ENCODE data around the gene TEF. TPM values are rescaled to one million over a fixed set of nuclear protein-coding genes. Genes with fewer than 3 reads are reported as not detected.
A peak's percentile ranks its signal among the peaks of the same experiment; 100 is the strongest.
"Not testable (repeated sequence)": the region's sequence is repeated elsewhere in the genome, so short reads cannot be mapped to it uniquely, and the experiment has no call there.

The TEF gene
- total RNA-seq, 2 experiments from 2014 or later: 1.7 to 1.9 TPM

- no peaks in the 10 kb centered on the region for H3K9me3 Mint-ChIP-seq
- CTCF ChIA-PET: interaction anchor here (0.6 to 1.5 kb wide), 2 partner anchors 33 to 82 kb away, joined by 3 to 6 read pairs; no protein-coding TSS in a partner anchor
- peaks cover 20% of the 10 kb centered on the region for H3K36me3 Mint-ChIP-seq (ENCODE audit: low read depth)
- H3K4me1 Mint-ChIP-seq (ENCODE audit: low read depth): peaks cover 5% of the 10 kb centered on the region
- H3K4me3 Mint-ChIP-seq: no peak overlapping the region
- H3K27me3 Mint-ChIP-seq (ENCODE audit: low read depth): no peaks in the 10 kb centered on the region
- no peak for DNase-seq
- intact Hi-C loops (cut with micrococcal nuclease): no loop called here
- no peak overlapping the region for H3K27ac Mint-ChIP-seq
Measured at GRCh38 chr22:41437198-41437597, 55.5 kb downstream of the TEF start.

GRCh38 chr22:41440511-41440910 is 58.8 kb downstream of the TEF start:
- not testable (repeated sequence) for H3K27me3 Mint-ChIP-seq (ENCODE audit: low read depth); H3K9me3 Mint-ChIP-seq; DNase-seq; H3K27ac Mint-ChIP-seq; H3K4me3 Mint-ChIP-seq
- Mint-ChIP-seq H3K36me3 (ENCODE audit: low read depth) (peaks cover 17% of the 10 kb centered on the region), H3K4me1 (ENCODE audit: low read depth) (peaks cover 18% of the 10 kb centered on the region)
- intact Hi-C loops (cut with micrococcal nuclease): loop anchor here (10.0 kb wide), 3 partner anchors 344 to 586 kb away; partner anchors contain the start of genes CENPM, ST13 and XPNPEP3
- CTCF ChIA-PET: interaction anchor here (0.6 kb wide), 1 partner anchor 39 kb away, joined by 3 read pairs; no protein-coding TSS in a partner anchor

GRCh38 chr22:41442240-41442792 is 60.6 kb downstream of the TEF start:
- Mint-ChIP-seq H3K27me3 (ENCODE audit: low read depth) (no peaks in the 10 kb centered on the region), H3K9me3 (no peaks in the 10 kb centered on the region), H3K36me3 (ENCODE audit: low read depth) (peaks cover 4% of the 10 kb centered on the region), H3K27ac (no peak overlapping the region), H3K4me3 (no peak overlapping the region), H3K4me1 (ENCODE audit: low read depth) (peaks cover 18% of the 10 kb centered on the region)
- CTCF ChIA-PET: interaction anchor here (0.6 to 2.3 kb wide), 2 partner anchors 11 to 39 kb away, joined by 4 to 6 read pairs; no protein-coding TSS in a partner anchor
- DNase-seq: no peak
- intact Hi-C loops (cut with micrococcal nuclease): loop anchor here (10.0 kb wide), 3 partner anchors 342 to 588 kb away; partner anchors contain the start of genes CENPM, ST13 and XPNPEP3

GRCh38 chr22:41444360-41445128 is 62.8 kb downstream of the TEF start:
- peaks cover 18% of the 10 kb centered on the region for H3K4me1 Mint-ChIP-seq (ENCODE audit: low read depth)
- DNase-seq: peak; percentile 93
- intact Hi-C loops (cut with micrococcal nuclease): loop anchor here (1.0 to 10.0 kb wide), 11 partner anchors 41 to 648 kb away; partner anchors contain the start of genes CENPM, L3MBTL2, NDUFA6 and POLR3H
- peak overlapping the region; percentile 94 for H3K27ac Mint-ChIP-seq
- CTCF ChIA-PET: interaction anchor here (1.1 to 1.9 kb wide), 2 partner anchors 24 to 75 kb away, joined by 4 to 5 read pairs; partner anchors contain the start of genes ACO2 and PHF5A
- H3K4me3 Mint-ChIP-seq: peak overlapping the region; percentile 87
- H3K9me3 Mint-ChIP-seq: no peaks in the 10 kb centered on the region
- H3K27me3 Mint-ChIP-seq (ENCODE audit: low read depth): no peaks in the 10 kb centered on the region
- H3K36me3 Mint-ChIP-seq (ENCODE audit: low read depth): peaks cover 1% of the 10 kb centered on the region

GRCh38 chr22:41445129-41446056 is 63.7 kb downstream of the TEF start:
- Mint-ChIP-seq H3K4me3 (peak overlapping the region; percentile 87), H3K9me3 (no peaks in the 10 kb centered on the region), H3K27me3 (ENCODE audit: low read depth) (no peaks in the 10 kb centered on the region), H3K4me1 (ENCODE audit: low read depth) (peaks cover 18% of the 10 kb centered on the region), H3K27ac (peak overlapping the region; percentile 94), H3K36me3 (ENCODE audit: low read depth) (peaks cover 1% of the 10 kb centered on the region)
- intact Hi-C loops (cut with micrococcal nuclease): loop anchor here (1.0 to 10.0 kb wide), 8 partner anchors 97 to 647 kb away; partner anchors contain the start of genes CENPM, NDUFA6, POLR3H and RANGAP1
- DNase-seq: peak; percentile 47
- CTCF ChIA-PET: interaction anchor here (0.9 to 1.9 kb wide), 5 partner anchors 10 to 74 kb away, joined by 3 to 5 read pairs (median 4); partner anchors contain the start of genes ACO2 and PHF5A

GRCh38 chr22:41446057-41446501 is 64.3 kb downstream of the TEF start:
- DNase-seq: peak; percentile 20
- CTCF ChIA-PET: interaction anchor here (0.9 to 1.9 kb wide), 5 partner anchors 10 to 60 kb away, joined by 3 to 5 read pairs (median 3); partner anchors contain the start of genes ACO2 and PHF5A
- H3K9me3 Mint-ChIP-seq: no peaks in the 10 kb centered on the region
- intact Hi-C loops (cut with micrococcal nuclease): loop anchor here (1.0 to 10.0 kb wide), 8 partner anchors 96 to 646 kb away; partner anchors contain the start of genes CENPM, NDUFA6, POLR3H and RANGAP1
- peak overlapping the region; percentile 97 for H3K27ac Mint-ChIP-seq
- peaks cover 18% of the 10 kb centered on the region for H3K4me1 Mint-ChIP-seq (ENCODE audit: low read depth)
- no peaks in the 10 kb centered on the region for H3K27me3 Mint-ChIP-seq (ENCODE audit: low read depth)
- peak overlapping the region; percentile 87 for H3K4me3 Mint-ChIP-seq
- H3K36me3 Mint-ChIP-seq (ENCODE audit: low read depth): peaks cover 1% of the 10 kb centered on the region

- intact Hi-C loops (cut with micrococcal nuclease): loop anchor here (1.0 to 10.0 kb wide), 8 partner anchors 95 to 645 kb away; partner anchors contain the start of genes CENPM, NDUFA6, POLR3H and RANGAP1
- Mint-ChIP-seq H3K27ac (peak within 1 kb of the TSS; percentile 97), H3K36me3 (ENCODE audit: low read depth) (no peaks in the 10 kb centered on the region), H3K4me1 (ENCODE audit: low read depth) (peaks cover 18% of the 10 kb centered on the region), H3K27me3 (ENCODE audit: low read depth) (no peaks in the 10 kb centered on the region), H3K4me3 (peak within 1 kb of the TSS; percentile 87), H3K9me3 (no peaks in the 10 kb centered on the region)
- CTCF ChIA-PET: interaction anchor here (0.6 to 1.9 kb wide), 4 partner anchors 16 to 43 kb away, joined by 3 to 5 read pairs (median 3); partner anchors contain the start of genes ACO2 and PHF5A
- peak; percentile 94 for DNase-seq
Measured at GRCh38 chr22:41446639-41447434, 65.1 kb downstream of the TEF start, which contains the start of gene TOB2. TSS of gene TOB2 (minus strand) at chr22:41446801. CDS start at chr22:41437345, 9,456 bp downstream.

- no peaks in the 10 kb centered on the region for H3K9me3 Mint-ChIP-seq
- no peaks in the 10 kb centered on the region for H3K36me3 Mint-ChIP-seq (ENCODE audit: low read depth)
- peak overlapping the region; percentile 87 for H3K4me3 Mint-ChIP-seq
- peak; percentile 62 for DNase-seq
- peak overlapping the region; percentile 97 for H3K27ac Mint-ChIP-seq
- intact Hi-C loops (cut with micrococcal nuclease): loop anchor here (1.0 to 10.0 kb wide), 11 partner anchors 22 to 645 kb away; partner anchors contain the start of genes ACO2, CENPM, DESI1 and NDUFA6
- CTCF ChIA-PET: interaction anchor here (0.6 to 1.0 kb wide), 3 partner anchors 15 to 44 kb away, joined by 3 to 4 read pairs (median 3); no protein-coding TSS in a partner anchor
- peaks cover 15% of the 10 kb centered on the region for H3K4me1 Mint-ChIP-seq (ENCODE audit: low read depth)
- H3K27me3 Mint-ChIP-seq (ENCODE audit: low read depth): no peaks in the 10 kb centered on the region
Measured at GRCh38 chr22:41447435-41448188, 65.9 kb downstream of the TEF start.

GRCh38 chr22:41448189-41448808 is 66.6 kb downstream of the TEF start:
- DNase-seq: peak; percentile 96
- Mint-ChIP-seq H3K9me3 (no peaks in the 10 kb centered on the region), H3K4me3 (peak overlapping the region; percentile 87), H3K36me3 (ENCODE audit: low read depth) (peaks cover 2% of the 10 kb centered on the region), H3K27ac (peak overlapping the region; percentile 94), H3K27me3 (ENCODE audit: low read depth) (no peaks in the 10 kb centered on the region), H3K4me1 (ENCODE audit: low read depth) (peaks cover 9% of the 10 kb centered on the region)
- intact Hi-C loops (cut with micrococcal nuclease): loop anchor here (1.0 to 10.0 kb wide), 11 partner anchors 21 to 644 kb away; partner anchors contain the start of genes ACO2, CENPM, DESI1 and NDUFA6
- CTCF ChIA-PET: interaction anchor here (0.9 to 1.9 kb wide), 2 partner anchors 42 to 45 kb away, joined by 4 to 10 read pairs; no protein-coding TSS in a partner anchor

Data from activated naive CD4-positive, alpha-beta T cell treated with anti-CD3 and anti-CD28 coated beads for 36 hours (primary cell).